Bronchial epithelial cell (primary cell): ENCODE data around the gene RAE1. TPM values are rescaled to one million over a fixed set of nuclear protein-coding genes. Genes with fewer than 3 reads are reported as not detected.

ENCODE experiments used
- DNase-seq: peaks from one replicate; pipeline ENCODE4 v3.0.0-alpha.2; 2010; ENCODE audit warnings: low read depth
- FAIRE-seq: peaks from 2 replicates; lab custom pipeline; 2011; peaks lifted over from hg19 to GRCh38; lab: Jason Lieb, UNC
- H3K27me3 ChIP-seq: 2 replicates; pipeline ENCODE4 v1.5.1; 2011; ENCODE audit warnings: low read length; ENCODE audit not compliant: control insufficient read depth, insufficient read depth
- H3K36me3 ChIP-seq: 2 replicates; pipeline ENCODE4 v1.5.1; 2011; ENCODE audit warnings: low read length; ENCODE audit not compliant: control insufficient read depth, insufficient read depth
- H3K4me3 ChIP-seq: 2 replicates; pipeline ENCODE4 v1.5.1; 2011; ENCODE audit warnings: mild to moderate bottlenecking, low read depth, low read length, control low read depth
- total RNA-seq: library from RNA; depleted of rRNA; stranded (reverse); fragments of >200 nt; gene quantifications from 2 replicates; pipeline ENCODE4 v1.2.1, GENCODE V29; 2014
- TF ChIP-seq, protein P1 (sequence below): IDR thresholded peaks from 2 replicates; pipeline ENCODE4 v1.5.1; 2011; ENCODE audit warnings: mild to moderate bottlenecking, moderate library complexity, low read length, control low read depth, inconsistent platforms; ENCODE audit not compliant: insufficient read depth, severe bottlenecking

RAE1 gene
- total RNA-seq, 1 donor from 2014 or later: 21.6 TPM

DNA sequence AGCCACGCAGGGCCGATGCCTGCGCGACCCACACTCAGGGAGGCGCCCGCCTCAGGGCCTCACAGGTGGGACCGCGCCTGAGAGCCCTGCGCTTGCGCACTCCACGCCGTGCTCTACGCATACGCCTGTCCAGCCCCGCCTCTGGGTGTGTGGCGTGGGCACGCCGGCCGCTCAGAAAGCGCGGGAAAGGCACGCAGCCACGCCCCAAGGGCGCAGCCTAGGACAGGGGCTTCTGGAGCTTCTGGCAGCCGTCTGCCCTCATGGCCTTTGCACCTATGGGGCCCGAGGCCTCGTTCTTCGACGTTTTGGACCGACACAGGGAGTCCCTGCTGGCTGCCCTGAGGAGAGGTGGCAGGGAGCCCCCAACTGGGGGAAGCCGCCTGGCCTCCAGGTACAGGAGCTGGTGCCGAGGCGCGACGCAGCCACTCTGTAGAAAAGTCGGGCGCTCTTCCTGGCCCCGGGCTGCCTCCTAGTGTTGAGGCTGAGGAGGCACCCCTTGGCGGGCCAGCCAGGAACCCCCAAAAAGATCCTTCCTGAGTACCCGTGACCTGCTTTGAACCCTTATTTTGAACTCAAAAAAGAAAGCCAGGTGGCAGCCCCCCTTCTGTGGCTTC lies 21.3 kb upstream of the RAE1 start, which contains the start of gene SPO11:
Gene SPO11 (plus strand): TSS at position 196 of the 614 bp plus-strand sequence. CDS start 65 bp downstream, at position 261.
- Histone ChIP-seq H3K4me3 (no peak within 1 kb of the TSS), H3K27me3 (no peaks in the 10 kb centered on the region), H3K36me3 (no peaks in the 10 kb centered on the region)
- TF ChIP-seq, protein P1, sequence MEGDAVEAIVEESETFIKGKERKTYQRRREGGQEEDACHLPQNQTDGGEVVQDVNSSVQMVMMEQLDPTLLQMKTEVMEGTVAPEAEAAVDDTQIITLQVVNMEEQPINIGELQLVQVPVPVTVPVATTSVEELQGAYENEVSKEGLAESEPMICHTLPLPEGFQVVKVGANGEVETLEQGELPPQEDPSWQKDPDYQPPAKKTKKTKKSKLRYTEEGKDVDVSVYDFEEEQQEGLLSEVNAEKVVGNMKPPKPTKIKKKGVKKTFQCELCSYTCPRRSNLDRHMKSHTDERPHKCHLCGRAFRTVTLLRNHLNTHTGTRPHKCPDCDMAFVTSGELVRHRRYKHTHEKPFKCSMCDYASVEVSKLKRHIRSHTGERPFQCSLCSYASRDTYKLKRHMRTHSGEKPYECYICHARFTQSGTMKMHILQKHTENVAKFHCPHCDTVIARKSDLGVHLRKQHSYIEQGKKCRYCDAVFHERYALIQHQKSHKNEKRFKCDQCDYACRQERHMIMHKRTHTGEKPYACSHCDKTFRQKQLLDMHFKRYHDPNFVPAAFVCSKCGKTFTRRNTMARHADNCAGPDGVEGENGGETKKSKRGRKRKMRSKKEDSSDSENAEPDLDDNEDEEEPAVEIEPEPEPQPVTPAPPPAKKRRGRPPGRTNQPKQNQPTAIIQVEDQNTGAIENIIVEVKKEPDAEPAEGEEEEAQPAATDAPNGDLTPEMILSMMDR: peak; percentile 44
- FAIRE-seq (no peak), DNase-seq (no peak)

DNA sequence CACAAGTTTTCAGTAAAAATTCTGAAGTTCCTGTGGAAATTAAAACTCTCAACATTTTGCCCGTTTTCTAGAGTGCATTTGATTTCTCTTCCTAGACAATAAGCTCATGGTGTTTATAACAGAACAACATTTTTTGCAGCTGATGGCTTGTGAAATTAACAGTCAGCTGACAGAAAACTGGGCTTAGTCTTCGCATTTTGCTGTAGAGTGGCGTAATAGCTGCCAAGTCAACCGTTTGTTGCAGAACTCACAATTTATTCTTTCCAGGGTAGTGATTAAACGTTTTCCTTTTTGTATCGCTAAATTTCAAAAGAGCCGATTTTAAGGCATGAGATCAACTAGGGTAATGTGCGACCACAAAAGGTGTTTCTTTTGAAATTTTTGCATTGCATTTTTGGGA lies 20.1 kb upstream of the RAE1 start:
- no peaks in the 10 kb centered on the region for H3K36me3 ChIP-seq
- H3K4me3 ChIP-seq: no peak overlapping the region
- FAIRE-seq (no peak), DNase-seq (no peak)
- TF ChIP-seq, protein P1: no peak
- no peaks in the 10 kb centered on the region for H3K27me3 ChIP-seq

DNA sequence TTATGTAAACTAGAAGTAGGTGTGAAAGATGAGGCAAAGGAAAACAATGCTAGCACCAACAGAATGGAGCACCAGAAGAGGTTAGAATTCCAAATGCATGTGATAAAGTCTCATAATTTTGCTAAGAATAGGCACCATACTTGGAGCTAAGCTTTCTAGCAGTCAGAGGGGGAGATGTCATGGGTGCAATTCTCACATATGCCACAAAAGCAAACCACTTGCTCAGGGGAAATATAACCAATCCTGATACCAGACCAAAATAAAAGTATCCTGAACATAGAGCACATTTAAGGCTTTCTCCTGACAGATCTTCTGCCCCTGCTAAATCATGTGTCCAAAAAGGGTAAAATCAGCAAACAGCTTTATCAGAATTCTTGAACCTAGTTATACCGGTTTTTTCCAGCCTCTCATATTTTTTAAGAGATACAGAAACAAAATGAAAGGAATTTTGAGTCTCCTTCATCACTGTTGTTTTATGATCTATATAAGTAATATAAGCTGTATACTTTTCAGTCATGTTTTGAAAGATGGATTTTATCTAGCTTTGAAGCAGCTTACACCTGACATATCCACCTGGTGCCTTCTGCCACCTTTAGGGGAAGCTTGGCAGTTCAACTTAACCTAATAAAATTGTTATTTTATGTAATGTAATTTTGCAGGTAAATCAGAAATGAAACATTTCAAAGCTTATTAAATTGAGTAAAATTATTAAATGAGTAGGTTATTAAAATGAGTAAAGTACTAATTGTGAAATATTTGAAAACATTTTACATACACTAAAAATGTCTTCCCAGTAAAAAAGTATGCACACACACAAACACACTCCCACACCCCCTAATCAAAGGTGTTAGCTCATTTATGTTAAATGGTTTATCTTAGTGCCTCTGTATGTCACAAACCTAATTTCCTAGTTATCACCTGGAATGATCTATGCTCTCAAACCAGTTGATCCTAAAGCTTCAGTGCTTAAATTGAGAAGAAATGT lies 18.7 kb upstream of the RAE1 start:
- no peaks in the 10 kb centered on the region for H3K36me3 ChIP-seq
- H3K4me3 ChIP-seq: no peak overlapping the region
- TF ChIP-seq, protein P1: peak; percentile 22
- FAIRE-seq (no peak), DNase-seq (peak; percentile 40)
- H3K27me3 ChIP-seq: no peaks in the 10 kb centered on the region

DNA sequence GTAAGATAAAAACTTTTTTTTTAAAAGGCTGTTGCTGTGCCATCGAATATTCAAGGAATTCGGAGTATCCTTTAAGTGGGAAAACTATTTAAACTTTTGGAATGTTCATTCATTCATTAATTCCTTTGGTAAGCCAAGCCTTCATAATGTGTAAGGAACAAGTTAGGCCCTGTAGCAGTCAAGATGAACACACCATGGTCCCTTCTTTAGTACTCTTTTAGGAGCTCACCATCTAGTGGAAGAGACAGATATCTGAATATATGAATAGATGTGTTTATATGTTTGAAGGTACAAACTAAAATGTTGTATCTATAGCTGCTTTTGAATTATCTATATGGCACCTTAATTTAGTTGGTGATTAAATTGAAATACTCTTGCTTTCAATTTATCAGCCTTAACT lies 15.7 kb upstream of the RAE1 start:
- no peaks in the 10 kb centered on the region for H3K27me3 ChIP-seq

DNA sequence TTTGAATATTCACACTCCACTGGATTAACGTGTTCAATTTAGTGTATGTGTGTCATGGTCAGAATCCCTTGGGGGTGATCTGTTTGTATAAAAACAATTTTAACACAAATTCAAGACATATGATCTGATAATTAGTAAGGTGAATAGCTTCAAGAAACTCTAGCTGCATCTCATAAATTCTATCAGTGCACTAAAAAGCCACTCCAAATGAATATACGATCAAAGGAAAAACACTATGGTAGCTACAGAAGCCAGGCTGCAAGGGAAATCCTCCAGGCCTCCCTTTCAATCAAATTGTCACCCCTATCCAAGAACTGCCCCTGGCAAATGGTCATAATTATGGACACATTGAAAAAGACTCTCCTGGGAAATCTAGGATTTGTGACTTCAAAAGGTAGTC lies 9.4 kb upstream of the RAE1 start:
- TF ChIP-seq, protein P1: no peak
- DNase-seq (no peak), FAIRE-seq (no peak)
- Histone ChIP-seq H3K4me3 (no peak overlapping the region), H3K27me3 (no peaks in the 10 kb centered on the region), H3K36me3 (no peaks in the 10 kb centered on the region)

More for the DNA sequence above, 15.7 kb upstream of the RAE1 start:
- TF ChIP-seq, protein P1: no peak
- H3K36me3 ChIP-seq: no peaks in the 10 kb centered on the region
- FAIRE-seq (no peak), DNase-seq (peak; percentile 17)
- no peak overlapping the region for H3K4me3 ChIP-seq
